B cell (primary cell): ENCODE data around the gene IQCK.

Source experiments
- CTCF ChIP-seq: fragments of 200-600 bp; IDR thresholded peaks from one replicate; pipeline ENCODE4 v1.8.0; 2022; ENCODE audit warnings: antibody characterized with exemption, mild to moderate bottlenecking
- EZH2 ChIP-seq: IDR thresholded peaks from 2 replicates; pipeline ENCODE4 v1.6.1; 2012; ENCODE audit warnings: borderline replicate concordance, low read depth, mild to moderate bottlenecking, moderate library complexity, low read length; ENCODE audit not compliant: insufficient read depth, poor library complexity, severe bottlenecking

- TF ChIP-seq CTCF (no peak), EZH2 (no peak)
Measured at GRCh38 chr16:19833581-19833980, 115.5 kb downstream of the IQCK start.
